Transverse colon (tissue), 4 donors: ENCODE results near the gene PRKCZ. TPM values are rescaled to one million over a fixed set of nuclear protein-coding genes. Genes with fewer than 3 reads are reported as not detected.

ENCODE experiments used
- DNase-seq: peaks from one replicate; pipeline ENCODE4 v3.0.0-alpha.2; 2019
- H3K27ac ChIP-seq, 4 donors: fragments of 200-600 bp; sonication (generic); 2 replicates each; pipeline ENCODE4 v1.5.1; 2016 to 2018; ENCODE audit warnings: inconsistent platforms in 4 of 4
- H3K27me3 ChIP-seq: fragments of 200-600 bp; sonication (generic); 2 replicates; pipeline ENCODE4 v1.5.1; 2017; ENCODE audit warnings: inconsistent platforms
- H3K36me3 ChIP-seq, 4 donors: fragments of 200-600 bp; sonication (generic); 2 replicates each; pipeline ENCODE4 v1.5.1; 2017 to 2019; ENCODE audit warnings: inconsistent platforms in 4 of 4
- H3K4me1 ChIP-seq, 4 donors: fragments of 200-600 bp; sonication (generic); 2 replicates each; pipeline ENCODE4 v1.5.1; 2017 to 2020; ENCODE audit warnings: inconsistent platforms in 4 of 4
- H3K4me3 ChIP-seq, 4 donors: fragments of 200-600 bp; sonication (generic); 1 replicate in 1 of 4; 2 replicates in 3 of 4; pipeline versions ENCODE4 v1.5.1 to v1.6.1; 2017 to 2019; ENCODE audit warnings: inconsistent platforms in 4 of 4
- H3K9me3 ChIP-seq, 2 donors: fragments of 200-600 bp; sonication (generic); 2 replicates each; pipeline ENCODE4 v1.5.1; 2017 to 2019; ENCODE audit warnings: inconsistent platforms in 2 of 2
- EP300 ChIP-seq: sonication (generic); formaldehyde crosslinking; IDR thresholded peaks from one replicate; pipeline ENCODE4 v1.6.1; 2017; ENCODE audit warnings: antibody characterized with exemption, low read depth
- POLR2A ChIP-seq: fragments of 450-650 bp; IDR thresholded peaks from one replicate; pipeline ENCODE4 v1.6.1; 2016; ENCODE audit warnings: antibody characterized with exemption, mild to moderate bottlenecking, moderate library complexity
- POLR2AphosphoS5 ChIP-seq, 3 donors: sonication (generic); formaldehyde crosslinking; IDR thresholded peaks; one replicate each; pipeline ENCODE4 v1.6.1; 2016; ENCODE audit warnings: antibody characterized with exemption in 3 of 3
- WGBS, 2 donors: methylation state at CpG; one replicate each; pipeline ENCODE4 v1.1.5; 2018; ENCODE audit warnings: low coverage in 1 of 2; 5-methylcytosine and 5-hydroxymethylcytosine counted together
- in situ Hi-C, 4 donors: fragments of 200-750 bp; cut with MboI; loops; one replicate each; pipeline versions ENCODE4 v1.15.0 to v1.15.1; 2017; ENCODE audit warnings: low sequenced_read_pairs in 3 of 4, low pct_ligation_motif_present in 1 of 4, low pct_unique_long_range_greater_than_20kb in 1 of 4
- intact Hi-C: fragments of 100-400 bp; cut with DNase I; formaldehyde crosslinking; loops from one replicate; pipeline ENCODE4 v1.15.1; 2023; ENCODE audit warnings: low total_unique reads
- total RNA-seq, 4 donors: library from RNA; depleted of rRNA; stranded (reverse); fragments of >200 nt; gene quantifications; one replicate each; pipeline ENCODE4 v1.1.0, GENCODE V29; 2016
- TF ChIP-seq, protein P1 (sequence below), 5 experiments: fragments of 200-600 bp in 3 of 5; fragments of 450-650 bp in 2 of 5; sonication (generic) in 3 of 5; IDR thresholded peaks; 1 replicate in 2 of 5; 2 replicates in 3 of 5; pipeline ENCODE4 v1.5.1; 2016 to 2017; ENCODE audit warnings: antibody characterized with exemption in 5 of 5, inconsistent platforms in 3 of 5, mild to moderate bottlenecking in 2 of 5, moderate library complexity in 1 of 5

Gene PRKCZ
- total RNA-seq, 4 donors from 2014 or later: 48.6 to 96.7 (median 54.4) TPM

- in situ Hi-C loops: no loop called here
- Histone ChIP-seq H3K27me3 (no peaks in the 10 kb centered on the region), H3K4me1 (peaks cover 13 to 24% (median 17%) of the 10 kb centered on the region in 4 donors), H3K36me3 (no peaks in the 10 kb centered on the region), H3K9me3 (no peaks in the 10 kb centered on the region), H3K4me3 (no peak overlapping the region), H3K27ac (no peak overlapping the region)
- no peak for DNase-seq
- 93% methylated on average over 10 of the region's 10 CpGs; no CpG with 5 or more reads in 1 of the 2 donors for WGBS, 2 donors
- intact Hi-C loops: loop anchor here (5.0 kb wide), 1 partner anchor 42 kb away; no protein-coding TSS in a partner anchor
- TF ChIP-seq EP300: no peak
- no peak for TF ChIP-seq POLR2A
- no peak for TF ChIP-seq POLR2AphosphoS5 (IDR thresholded peaks at IDR 0.05)
- TF ChIP-seq, protein P1, sequence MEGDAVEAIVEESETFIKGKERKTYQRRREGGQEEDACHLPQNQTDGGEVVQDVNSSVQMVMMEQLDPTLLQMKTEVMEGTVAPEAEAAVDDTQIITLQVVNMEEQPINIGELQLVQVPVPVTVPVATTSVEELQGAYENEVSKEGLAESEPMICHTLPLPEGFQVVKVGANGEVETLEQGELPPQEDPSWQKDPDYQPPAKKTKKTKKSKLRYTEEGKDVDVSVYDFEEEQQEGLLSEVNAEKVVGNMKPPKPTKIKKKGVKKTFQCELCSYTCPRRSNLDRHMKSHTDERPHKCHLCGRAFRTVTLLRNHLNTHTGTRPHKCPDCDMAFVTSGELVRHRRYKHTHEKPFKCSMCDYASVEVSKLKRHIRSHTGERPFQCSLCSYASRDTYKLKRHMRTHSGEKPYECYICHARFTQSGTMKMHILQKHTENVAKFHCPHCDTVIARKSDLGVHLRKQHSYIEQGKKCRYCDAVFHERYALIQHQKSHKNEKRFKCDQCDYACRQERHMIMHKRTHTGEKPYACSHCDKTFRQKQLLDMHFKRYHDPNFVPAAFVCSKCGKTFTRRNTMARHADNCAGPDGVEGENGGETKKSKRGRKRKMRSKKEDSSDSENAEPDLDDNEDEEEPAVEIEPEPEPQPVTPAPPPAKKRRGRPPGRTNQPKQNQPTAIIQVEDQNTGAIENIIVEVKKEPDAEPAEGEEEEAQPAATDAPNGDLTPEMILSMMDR (IDR thresholded peaks at IDR 0.05): no peak
These were observed 79.9 kb downstream of the PRKCZ start for GRCh38 chr1:2130156-2130555.

DNA sequence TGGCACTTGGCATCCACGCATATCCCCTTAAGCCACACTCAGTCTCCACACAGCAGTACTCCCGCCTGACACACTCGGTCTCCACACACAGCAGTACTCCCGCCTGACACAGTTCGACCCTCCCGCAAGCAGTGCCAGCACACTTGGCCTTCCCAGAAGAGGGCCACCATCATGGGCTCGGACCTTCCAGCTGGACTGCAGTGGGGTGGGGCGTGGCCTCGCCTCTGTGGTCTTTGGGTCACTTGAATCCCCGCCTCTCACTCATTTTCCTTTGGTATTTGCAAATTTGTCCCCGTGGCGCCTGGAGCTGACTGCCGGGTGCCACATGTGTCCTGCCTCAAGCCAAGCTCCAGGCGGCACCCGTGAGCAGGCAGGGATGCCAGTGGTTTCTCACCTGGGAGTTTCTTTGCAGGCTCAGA lies 80.7 kb downstream of the PRKCZ start:
- intact Hi-C loops (loop anchor here (5.0 kb wide), 1 partner anchor 41 kb away; no protein-coding TSS in a partner anchor), in situ Hi-C loops (no loop called here)
- no peaks in the 10 kb centered on the region for H3K9me3 ChIP-seq
- H3K27ac ChIP-seq: no peak overlapping the region
- H3K27me3 ChIP-seq: no peaks in the 10 kb centered on the region
- DNase-seq: no peak
- peaks cover 13 to 32% (median 22%) of the 10 kb centered on the region in 4 donors for H3K4me1 ChIP-seq
- no peak overlapping the region for H3K4me3 ChIP-seq
- 80 to 90% methylated on average over 1 to 15 of the region's 15 CpGs for WGBS, 2 donors
- TF ChIP-seq POLR2AphosphoS5 (IDR thresholded peaks at IDR 0.05) (no peak), EP300 (no peak), POLR2A (no peak)
- TF ChIP-seq, protein P1 (IDR thresholded peaks at IDR 0.05): no peak
- no peaks in the 10 kb centered on the region for H3K36me3 ChIP-seq

DNA sequence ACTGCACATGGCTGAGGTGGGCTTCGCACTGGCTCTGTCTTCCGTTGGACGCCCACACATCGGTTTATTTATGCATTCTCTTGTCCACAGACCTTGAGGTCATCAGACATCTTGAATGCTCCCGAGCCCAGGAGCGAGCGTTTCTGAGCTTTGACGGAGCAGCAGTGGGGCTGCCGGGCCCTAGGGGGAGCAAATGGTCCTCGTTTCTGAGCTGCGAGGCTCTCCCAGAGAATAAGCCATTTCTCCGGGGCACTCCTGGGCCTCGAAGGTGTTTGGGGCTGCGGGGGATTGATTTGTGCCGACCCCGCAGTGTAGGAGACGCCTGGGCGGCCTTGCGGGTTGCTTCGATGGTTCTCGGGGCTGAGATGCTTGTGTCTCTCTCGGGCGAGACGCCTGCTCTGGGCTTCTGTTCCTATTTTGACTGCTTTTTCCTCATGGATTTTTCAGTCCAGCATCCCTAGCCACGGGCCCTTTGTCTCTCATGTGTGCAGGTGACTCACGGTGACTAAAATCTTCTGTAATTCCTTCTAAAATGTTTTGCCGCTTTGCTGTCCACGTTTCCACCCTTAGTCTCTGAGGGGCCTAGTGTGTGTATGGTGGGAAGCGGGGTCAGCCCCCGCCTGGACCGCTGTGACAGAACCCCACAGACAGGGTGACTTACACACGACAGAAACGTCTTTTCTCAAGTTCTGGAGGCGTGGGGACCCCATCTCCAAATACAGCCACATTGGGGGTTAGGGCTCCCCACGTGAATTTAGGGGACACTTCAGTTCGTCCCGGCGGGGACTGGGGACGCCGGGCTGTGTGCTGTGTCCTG lies 82.2 kb downstream of the PRKCZ start:
- in situ Hi-C loops (no loop called here), intact Hi-C loops (loop anchor here (5.0 kb wide), 1 partner anchor 40 kb away; no protein-coding TSS in a partner anchor)
- Histone ChIP-seq H3K27me3 (no peaks in the 10 kb centered on the region), H3K36me3 (no peaks in the 10 kb centered on the region), H3K27ac (peak overlapping the region; percentile 85 to 93 (median 89)), H3K9me3 (no peaks in the 10 kb centered on the region), H3K4me3 (peak overlapping the region; percentile 11 to 35 (median 28)), H3K4me1 (peaks cover 13 to 44% (median 36%) of the 10 kb centered on the region in 4 donors)
- no peak for TF ChIP-seq POLR2AphosphoS5 (IDR thresholded peaks at IDR 0.05)
- TF ChIP-seq, protein P1 (IDR thresholded peaks at IDR 0.05): peak; percentile 12 to 42 (median 32)
- peak; percentile 28 for TF ChIP-seq POLR2A
- WGBS, 2 donors: 8 to 43% methylated on average over 5 to 40 of the region's 40 CpGs
- peak; percentile 38 for DNase-seq

DNA sequence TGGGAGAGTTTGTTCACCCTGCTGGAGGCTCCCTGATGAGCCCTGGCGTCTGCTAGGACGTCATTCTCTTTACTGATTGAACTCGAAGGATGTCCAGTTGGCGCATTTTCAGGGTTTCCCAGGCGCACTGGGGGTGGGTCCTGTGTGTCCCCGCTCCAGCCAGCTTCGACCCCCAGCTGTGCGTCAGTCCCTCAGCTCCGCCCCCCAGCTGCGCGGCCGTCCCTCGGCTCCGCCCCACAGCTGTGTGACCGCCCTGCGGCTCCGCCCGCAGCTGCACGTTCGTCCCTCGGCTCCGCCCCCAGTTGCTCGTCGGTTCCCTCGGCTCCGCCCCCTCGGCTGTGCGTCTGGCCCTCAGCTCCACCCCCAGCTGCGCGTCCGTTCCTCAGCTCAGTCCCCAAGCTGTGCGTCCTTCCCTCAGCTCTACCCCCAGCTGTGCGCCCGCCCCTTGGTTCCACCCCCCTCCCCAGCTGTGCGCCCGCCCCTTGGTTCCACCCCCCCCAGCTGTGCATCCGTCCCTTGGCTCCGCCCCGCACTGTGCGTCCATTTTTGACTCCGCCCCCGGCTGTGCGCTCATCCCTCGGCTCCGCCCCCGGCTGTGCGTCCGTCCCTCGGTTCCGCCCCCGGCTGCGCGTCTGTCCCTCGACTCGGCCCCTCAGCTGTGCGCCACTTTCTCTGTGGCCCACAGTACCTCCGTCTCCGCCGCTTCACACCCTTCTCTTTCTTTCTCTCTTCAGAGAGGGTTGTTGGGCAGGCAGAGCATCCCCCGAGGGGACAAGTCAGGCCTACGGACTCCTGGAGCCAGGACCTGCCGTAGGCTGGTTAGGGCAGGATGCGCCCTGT lies 83.0 kb downstream of the PRKCZ start:
- intact Hi-C loops: loop anchor here (5.0 kb wide), 1 partner anchor 39 kb away; no protein-coding TSS in a partner anchor
- in situ Hi-C loops: no loop called here
- peak; percentile 25 for TF ChIP-seq POLR2A
- TF ChIP-seq, protein P1 (IDR thresholded peaks at IDR 0.05): peak in 2 of 5 experiments; percentile 12 to 27
- no peak for TF ChIP-seq EP300
- peak; percentile 74 to 77 (median 76) for TF ChIP-seq POLR2AphosphoS5 (IDR thresholded peaks at IDR 0.05)
- peak; percentile 99 for DNase-seq
- H3K27me3 ChIP-seq: no peaks in the 10 kb centered on the region
- peak overlapping the region; percentile 85 to 93 (median 89) for H3K27ac ChIP-seq
- H3K36me3 ChIP-seq: no peaks in the 10 kb centered on the region
- H3K4me3 ChIP-seq: peak overlapping the region; percentile 11 to 35 (median 28)
- H3K4me1 ChIP-seq: peaks cover 13 to 50% (median 44%) of the 10 kb centered on the region in 4 donors
- 7% methylated on average over 49 of the region's 63 CpGs; no CpG with 5 or more reads in 1 of the 2 donors for WGBS, 2 donors
- no peaks in the 10 kb centered on the region for H3K9me3 ChIP-seq
